Mucosa of descending colon (tissue), 3 donors: ENCODE results near the gene TNRC6B. TPM values are rescaled to one million over a fixed set of nuclear protein-coding genes. Genes with fewer than 3 reads are reported as not detected.
A peak's percentile ranks its signal among the peaks of the same experiment; 100 is the strongest.

ENCODE experiments used
- ATAC-seq: fragments of 200-7000 bp; cut with Tn5 transposase; one replicate; pipeline ENCODE4 v1.9.1; 2020; ENCODE audit warnings: mild to moderate bottlenecking, moderate library complexity
- DNase-seq, 3 donors: peaks; one replicate each; pipeline ENCODE4 v3.0.0-alpha.2; 2020
- H3K36me3 ChIP-seq: fragments of 200-600 bp; one replicate; pipeline ENCODE4 v1.8.0; 2021; ENCODE audit warnings: low read depth, mild to moderate bottlenecking
- H3K4me1 ChIP-seq: fragments of 200-600 bp; one replicate; pipeline ENCODE4 v1.8.0; 2021; ENCODE audit warnings: low read depth, mild to moderate bottlenecking
- H3K4me3 ChIP-seq: fragments of 200-600 bp; one replicate; pipeline ENCODE4 v1.8.0; 2021; ENCODE audit warnings: mild to moderate bottlenecking
- H3K9me3 ChIP-seq: fragments of 200-600 bp; one replicate; pipeline ENCODE4 v1.8.0; 2021; ENCODE audit warnings: mild to moderate bottlenecking
- intact Hi-C, 2 donors: fragments of 100-400 bp; cut with DNase I in 1 of 2; cut with micrococcal nuclease in 1 of 2; formaldehyde crosslinking; loops; one replicate each; pipeline versions ENCODE4 v1.11.0 to v1.11.1; 2022; cut with DNase I, micrococcal nuclease
- total RNA-seq, 3 donors: library from RNA; stranded (reverse); fragmentation: NEBNext Ultra II Directional in 2 of 3; extraction: Animal tissue kit (Norgen Biotek cat#: 25700) in 2 of 3; gene quantifications; one replicate each; pipeline versions ENCODE4 v1.2.1 to v1.2.4, GENCODE V29; 2021 to 2023
- TF ChIP-seq, protein P1 (sequence below): fragments of 200-600 bp; IDR thresholded peaks from one replicate; pipeline ENCODE4 v1.8.0; 2022; ENCODE audit warnings: antibody characterized with exemption, mild to moderate bottlenecking
- donor health status: DM: no; HTN: no; CAD: no; lungs with moderate emphysema.
- donor health status: DM: no; HTN: no; CAD: no.
- donor health status: DM: no; HTN: yes; CAD: no.

The TNRC6B gene
- total RNA-seq, 3 donors from 2014 or later, result 58.6 to 72.9 (median 58.9) TPM

DNA sequence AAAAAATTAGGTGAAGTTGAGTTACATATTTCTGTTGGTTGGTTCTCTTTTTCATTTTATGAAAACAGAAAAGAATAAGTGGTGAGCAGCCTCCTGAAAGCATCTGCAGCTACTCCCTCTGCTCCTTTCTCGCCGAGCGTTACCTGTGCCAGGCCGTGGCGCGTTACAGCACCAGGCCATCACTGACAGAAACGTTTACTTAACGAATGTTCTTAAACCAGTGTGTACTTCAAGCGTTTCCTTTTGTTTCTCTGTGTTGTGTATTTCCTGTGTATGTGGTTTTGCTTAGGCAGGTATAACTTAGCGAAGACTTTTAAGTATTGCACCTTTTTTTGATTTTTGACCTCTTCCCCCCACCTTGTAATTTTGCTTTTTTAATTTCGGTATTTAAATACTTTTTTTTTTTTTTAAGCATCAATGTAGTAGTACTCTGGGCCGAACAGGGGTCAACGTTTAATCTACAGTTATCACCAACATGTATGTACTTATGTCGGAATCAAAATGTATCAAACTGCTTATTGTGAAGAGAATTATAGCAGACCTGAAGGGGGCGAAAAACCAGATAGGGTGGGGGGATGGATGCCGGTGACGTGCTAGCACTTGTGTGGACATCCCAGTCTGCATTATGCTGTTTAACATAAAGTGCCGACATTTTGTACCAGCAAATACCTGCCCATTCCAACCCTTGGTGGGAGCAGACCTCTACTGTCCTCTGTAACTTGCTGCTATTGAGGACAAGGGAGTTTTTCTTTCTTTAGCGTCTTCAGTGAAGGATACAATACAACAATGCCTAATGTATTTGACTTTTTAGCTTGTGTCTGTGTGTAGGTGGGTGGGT lies 147.0 kb downstream of the TNRC6B start:
- peak in 1 of 3 donors; percentile 65 for DNase-seq
- intact Hi-C loops, result no loop called here
- peak; percentile 77 for ATAC-seq

DNA sequence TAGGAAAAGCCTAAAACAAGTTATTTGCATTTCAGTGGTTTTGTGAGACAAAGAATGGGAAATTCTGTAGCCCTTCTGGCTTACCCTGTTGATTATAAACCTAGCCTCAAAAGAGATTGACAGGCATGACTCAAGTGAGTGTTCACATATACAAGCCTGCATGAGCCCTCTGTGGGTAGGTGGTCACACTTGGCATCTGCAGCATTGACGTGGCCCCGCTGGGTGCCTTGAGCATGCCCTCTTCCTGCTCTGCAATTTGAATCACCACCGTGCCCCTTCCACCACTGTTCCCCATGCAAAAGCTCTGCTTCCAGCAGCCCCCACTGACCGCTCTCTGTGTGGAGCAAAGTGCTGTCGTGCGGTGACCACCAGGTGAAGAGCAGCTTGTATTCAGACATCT lies 147.6 kb downstream of the TNRC6B start:
- no peak for DNase-seq
- H3K36me3 ChIP-seq, result peaks cover 6% of the 10 kb centered on the region
- intact Hi-C loops, result no loop called here
- H3K9me3 ChIP-seq, result no peaks in the 10 kb centered on the region
- H3K4me3 ChIP-seq, result no peak overlapping the region
- H3K4me1 ChIP-seq, result no peaks in the 10 kb centered on the region
- TF ChIP-seq, protein P1, sequence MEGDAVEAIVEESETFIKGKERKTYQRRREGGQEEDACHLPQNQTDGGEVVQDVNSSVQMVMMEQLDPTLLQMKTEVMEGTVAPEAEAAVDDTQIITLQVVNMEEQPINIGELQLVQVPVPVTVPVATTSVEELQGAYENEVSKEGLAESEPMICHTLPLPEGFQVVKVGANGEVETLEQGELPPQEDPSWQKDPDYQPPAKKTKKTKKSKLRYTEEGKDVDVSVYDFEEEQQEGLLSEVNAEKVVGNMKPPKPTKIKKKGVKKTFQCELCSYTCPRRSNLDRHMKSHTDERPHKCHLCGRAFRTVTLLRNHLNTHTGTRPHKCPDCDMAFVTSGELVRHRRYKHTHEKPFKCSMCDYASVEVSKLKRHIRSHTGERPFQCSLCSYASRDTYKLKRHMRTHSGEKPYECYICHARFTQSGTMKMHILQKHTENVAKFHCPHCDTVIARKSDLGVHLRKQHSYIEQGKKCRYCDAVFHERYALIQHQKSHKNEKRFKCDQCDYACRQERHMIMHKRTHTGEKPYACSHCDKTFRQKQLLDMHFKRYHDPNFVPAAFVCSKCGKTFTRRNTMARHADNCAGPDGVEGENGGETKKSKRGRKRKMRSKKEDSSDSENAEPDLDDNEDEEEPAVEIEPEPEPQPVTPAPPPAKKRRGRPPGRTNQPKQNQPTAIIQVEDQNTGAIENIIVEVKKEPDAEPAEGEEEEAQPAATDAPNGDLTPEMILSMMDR, result no peak
- ATAC-seq, result peak; percentile 24

More for the DNA sequence above, 147.0 kb downstream of the TNRC6B start:
- peaks cover 6% of the 10 kb centered on the region for H3K36me3 ChIP-seq
- H3K9me3 ChIP-seq, result no peaks in the 10 kb centered on the region
- H3K4me3 ChIP-seq, result no peak overlapping the region
- TF ChIP-seq, protein P1, result no peak
- H3K4me1 ChIP-seq, result no peaks in the 10 kb centered on the region

GRCh38 chr22:40326905-40327735 lies 149.4 kb downstream of the TNRC6B start:
- no peak for ATAC-seq
- Histone ChIP-seq H3K36me3 (no peaks in the 10 kb centered on the region), H3K4me1 (no peaks in the 10 kb centered on the region), H3K4me3 (no peak overlapping the region), H3K9me3 (no peaks in the 10 kb centered on the region)
- TF ChIP-seq, protein P1, result no peak
- DNase-seq, result no peak
- intact Hi-C loops, result no loop called here

- no peak for DNase-seq
- Histone ChIP-seq H3K9me3 (no peaks in the 10 kb centered on the region), H3K4me3 (no peak overlapping the region), H3K4me1 (no peaks in the 10 kb centered on the region), H3K36me3 (no peaks in the 10 kb centered on the region)
- intact Hi-C loops, result no loop called here
- TF ChIP-seq, protein P1, result no peak
- ATAC-seq, result no peak
These were observed 151.1 kb downstream of the TNRC6B start for GRCh38 chr22:40328546-40329456.

DNA sequence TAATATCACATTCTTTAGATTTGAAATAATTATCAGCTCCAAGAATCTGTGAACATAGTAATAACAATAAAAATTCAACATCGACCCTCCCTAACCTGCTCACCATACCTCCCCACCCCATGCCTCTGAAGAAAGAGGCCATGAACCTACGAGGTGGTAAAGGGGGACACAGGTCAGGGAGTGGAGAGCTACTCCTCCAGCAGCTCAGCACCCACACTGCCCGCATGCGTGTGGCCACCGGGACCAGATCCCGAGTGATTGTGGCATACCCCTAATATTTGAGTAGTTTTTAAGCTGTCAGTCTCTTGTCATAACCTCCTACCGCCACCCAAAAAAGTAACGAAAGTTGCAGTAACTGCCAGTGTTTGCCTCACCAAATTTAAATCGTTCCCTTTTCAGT lies 151.7 kb downstream of the TNRC6B start:
- ATAC-seq (no peak), DNase-seq (no peak)
- TF ChIP-seq, protein P1, result no peak

More for the DNA sequence above, 151.7 kb downstream of the TNRC6B start:
- H3K4me1 ChIP-seq, result no peaks in the 10 kb centered on the region
- no peaks in the 10 kb centered on the region for H3K9me3 ChIP-seq
- intact Hi-C loops, result no loop called here
- no peaks in the 10 kb centered on the region for H3K36me3 ChIP-seq
- H3K4me3 ChIP-seq, result no peak overlapping the region
